SK-N-SH treated with all-trans-retinoic acid at 6 μM for 48 hours (cell line): ENCODE data around the gene GID8.

Experiments used
- RARB ChIP-seq: fragments of 250-450 bp; sonication (Bioruptor Pico); IDR thresholded peaks from 2 replicates; pipeline ENCODE4 v1.8.0; 2021; ENCODE audit warnings: mild to moderate bottlenecking, moderate library complexity
- SNAI2 ChIP-seq: fragments of 250-450 bp; sonication (Bioruptor Pico); IDR thresholded peaks from 2 replicates; pipeline ENCODE4 v1.5.0; 2020; ENCODE audit warnings: mild to moderate bottlenecking, moderate library complexity
- TF ChIP-seq, protein P1 (sequence below): fragments of 250-450 bp; sonication (Bioruptor Pico); IDR thresholded peaks from 2 replicates; pipeline ENCODE4 v1.5.0; 2020; ENCODE audit warnings: mild to moderate bottlenecking, moderate library complexity

DNA sequence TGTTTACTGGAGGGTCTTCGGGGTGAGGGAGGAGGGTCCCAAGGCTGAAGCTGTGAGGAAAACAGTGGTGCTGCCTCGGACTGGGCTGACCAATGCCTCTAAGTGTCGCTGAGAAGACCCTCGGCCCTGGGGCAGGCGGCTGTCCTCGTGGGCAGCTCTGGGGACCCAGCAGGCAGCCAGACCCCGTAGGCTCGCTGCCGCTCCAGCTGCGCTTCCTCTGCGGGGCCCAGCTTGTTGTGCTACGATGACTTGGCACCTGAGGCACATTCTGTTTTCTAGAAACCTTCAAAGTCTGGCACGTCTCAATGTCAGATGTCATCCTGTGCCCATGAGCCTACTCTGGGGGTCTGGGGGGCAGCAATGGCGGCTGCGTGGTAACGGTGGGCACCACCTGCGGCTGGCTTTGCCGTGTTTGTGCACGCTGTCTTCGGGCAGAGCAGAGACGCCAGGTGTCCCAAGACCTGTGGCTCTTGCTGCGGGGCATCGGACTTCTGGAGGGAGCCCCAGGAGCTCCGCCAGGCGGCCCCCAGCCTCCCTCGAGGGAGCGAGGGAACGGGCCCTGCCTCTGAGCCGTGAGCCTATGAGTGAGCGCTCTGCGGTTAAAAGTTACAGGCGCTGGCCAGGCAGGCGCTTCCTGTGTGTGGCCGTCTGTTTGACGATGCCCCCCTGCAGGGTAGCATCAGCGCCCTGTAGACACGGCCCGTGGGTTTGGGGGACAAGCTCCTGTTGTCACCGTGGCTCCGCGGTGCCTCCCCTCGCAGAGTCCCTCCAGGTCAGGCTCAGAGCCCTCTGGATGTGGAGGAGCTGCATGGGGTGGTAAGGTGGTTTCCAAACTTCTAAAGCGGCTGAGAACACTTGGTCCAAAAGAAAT, 21.4 kb downstream of the GID8 start:
- TF ChIP-seq SNAI2 (CRISPR knock-in tag) (no peak), RARB (CRISPR knock-in tag) (no peak)
- TF ChIP-seq, protein P1, sequence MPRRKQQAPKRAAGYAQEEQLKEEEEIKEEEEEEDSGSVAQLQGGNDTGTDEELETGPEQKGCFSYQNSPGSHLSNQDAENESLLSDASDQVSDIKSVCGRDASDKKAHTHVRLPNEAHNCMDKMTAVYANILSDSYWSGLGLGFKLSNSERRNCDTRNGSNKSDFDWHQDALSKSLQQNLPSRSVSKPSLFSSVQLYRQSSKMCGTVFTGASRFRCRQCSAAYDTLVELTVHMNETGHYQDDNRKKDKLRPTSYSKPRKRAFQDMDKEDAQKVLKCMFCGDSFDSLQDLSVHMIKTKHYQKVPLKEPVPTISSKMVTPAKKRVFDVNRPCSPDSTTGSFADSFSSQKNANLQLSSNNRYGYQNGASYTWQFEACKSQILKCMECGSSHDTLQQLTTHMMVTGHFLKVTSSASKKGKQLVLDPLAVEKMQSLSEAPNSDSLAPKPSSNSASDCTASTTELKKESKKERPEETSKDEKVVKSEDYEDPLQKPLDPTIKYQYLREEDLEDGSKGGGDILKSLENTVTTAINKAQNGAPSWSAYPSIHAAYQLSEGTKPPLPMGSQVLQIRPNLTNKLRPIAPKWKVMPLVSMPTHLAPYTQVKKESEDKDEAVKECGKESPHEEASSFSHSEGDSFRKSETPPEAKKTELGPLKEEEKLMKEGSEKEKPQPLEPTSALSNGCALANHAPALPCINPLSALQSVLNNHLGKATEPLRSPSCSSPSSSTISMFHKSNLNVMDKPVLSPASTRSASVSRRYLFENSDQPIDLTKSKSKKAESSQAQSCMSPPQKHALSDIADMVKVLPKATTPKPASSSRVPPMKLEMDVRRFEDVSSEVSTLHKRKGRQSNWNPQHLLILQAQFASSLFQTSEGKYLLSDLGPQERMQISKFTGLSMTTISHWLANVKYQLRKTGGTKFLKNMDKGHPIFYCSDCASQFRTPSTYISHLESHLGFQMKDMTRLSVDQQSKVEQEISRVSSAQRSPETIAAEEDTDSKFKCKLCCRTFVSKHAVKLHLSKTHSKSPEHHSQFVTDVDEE (CRISPR knock-in tag) = no peak
